Activated CD4-positive, alpha-beta T cell treated with anti-CD3 and anti-CD28 coated beads, Interleukin-2, amount 50 U/mL, for 48 hours (primary cell): ENCODE measurements around the gene ATAD3A.
"Not testable (repeated sequence)": the region's sequence is repeated elsewhere in the genome, so short reads cannot be mapped to it uniquely, and the experiment has no call there.

Experiments used
- DNase-seq, 2 experiments: peaks; one replicate each; pipeline ENCODE4 v3.0.0-alpha.2; 2020

The ATAD3A gene

GRCh38 chr1:1524750-1525383, 12.9 kb downstream of the ATAD3A start:
- not testable (repeated sequence) for DNase-seq

GRCh38 chr1:1526476-1526875, 14.5 kb downstream of the ATAD3A start:
- not testable (repeated sequence) for DNase-seq

GRCh38 chr1:1527092-1527816, 15.3 kb downstream of the ATAD3A start:
- no peak for DNase-seq

- no peak for DNase-seq
Observed at GRCh38 chr1:1528301-1529267, 16.6 kb downstream of the ATAD3A start.

GRCh38 chr1:1529321-1529720, 17.4 kb downstream of the ATAD3A start:
- DNase-seq: no peak

- no peak for DNase-seq
Observed at GRCh38 chr1:1529936-1530335, 18.0 kb downstream of the ATAD3A start.

- no peak for DNase-seq
Observed at GRCh38 chr1:1531947-1532346, 20.0 kb downstream of the ATAD3A start.

- DNase-seq: not testable (repeated sequence)
Observed at GRCh38 chr1:1533176-1533893, 21.4 kb downstream of the ATAD3A start.

- not testable (repeated sequence) for DNase-seq
Observed at GRCh38 chr1:1533894-1534291, 21.9 kb downstream of the ATAD3A start.

- DNase-seq: no peak
Observed at GRCh38 chr1:1534401-1535154, 22.6 kb downstream of the ATAD3A start.

GRCh38 chr1:1535201-1536018, 23.4 kb downstream of the ATAD3A start:
- DNase-seq: no peak

- no peak for DNase-seq
Observed at GRCh38 chr1:1536019-1536937, 24.3 kb downstream of the ATAD3A start.

GRCh38 chr1:1536938-1537546, 25.1 kb downstream of the ATAD3A start:
- DNase-seq: no peak

GRCh38 chr1:1537626-1538250, 25.8 kb downstream of the ATAD3A start:
- no peak for DNase-seq

GRCh38 chr1:1538334-1538733, 26.4 kb downstream of the ATAD3A start:
- no peak for DNase-seq

- no peak for DNase-seq
Observed at GRCh38 chr1:1538989-1539309, 27.0 kb downstream of the ATAD3A start.

GRCh38 chr1:1539310-1540089, 27.5 kb downstream of the ATAD3A start:
- DNase-seq: no peak
